ENCODE results near the gene ME3. TPM values are rescaled to one million over a fixed set of nuclear protein-coding genes. Genes with fewer than 3 reads are reported as not detected.
"Not testable (repeated sequence)": the region's sequence is repeated elsewhere in the genome, so short reads cannot be mapped to it uniquely, and the experiment has no call there.

The ME3 gene
- total RNA-seq, 1 donor from 2014 or later, result 10.8 TPM

DNA sequence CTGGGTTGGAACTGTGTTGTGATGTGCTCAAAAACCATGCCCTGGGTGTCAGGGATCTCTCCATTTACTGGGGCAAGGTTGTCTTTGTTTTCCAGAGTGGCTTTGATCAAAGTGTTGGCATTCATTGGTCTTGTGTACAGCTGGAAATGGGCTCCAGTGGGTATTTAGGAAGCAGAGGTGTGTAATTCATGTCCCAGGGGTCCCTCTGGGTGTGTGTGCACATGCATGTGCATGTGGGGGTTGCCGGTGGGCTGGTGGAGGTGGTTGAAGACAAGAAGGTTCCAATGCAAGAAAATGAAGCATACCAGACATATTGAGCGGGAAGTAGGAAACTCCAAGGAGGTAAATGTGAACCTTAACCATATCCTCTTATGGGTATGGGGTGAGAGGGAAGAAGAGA is 121.7 kb downstream of the ME3 start:
- H3K9me3 Mint-ChIP-seq (ENCODE audit: low read depth), result no peaks in the 10 kb centered on the region
- H3K27ac Mint-ChIP-seq (ENCODE audit: unreplicated experiment), result no peak overlapping the region

DNA sequence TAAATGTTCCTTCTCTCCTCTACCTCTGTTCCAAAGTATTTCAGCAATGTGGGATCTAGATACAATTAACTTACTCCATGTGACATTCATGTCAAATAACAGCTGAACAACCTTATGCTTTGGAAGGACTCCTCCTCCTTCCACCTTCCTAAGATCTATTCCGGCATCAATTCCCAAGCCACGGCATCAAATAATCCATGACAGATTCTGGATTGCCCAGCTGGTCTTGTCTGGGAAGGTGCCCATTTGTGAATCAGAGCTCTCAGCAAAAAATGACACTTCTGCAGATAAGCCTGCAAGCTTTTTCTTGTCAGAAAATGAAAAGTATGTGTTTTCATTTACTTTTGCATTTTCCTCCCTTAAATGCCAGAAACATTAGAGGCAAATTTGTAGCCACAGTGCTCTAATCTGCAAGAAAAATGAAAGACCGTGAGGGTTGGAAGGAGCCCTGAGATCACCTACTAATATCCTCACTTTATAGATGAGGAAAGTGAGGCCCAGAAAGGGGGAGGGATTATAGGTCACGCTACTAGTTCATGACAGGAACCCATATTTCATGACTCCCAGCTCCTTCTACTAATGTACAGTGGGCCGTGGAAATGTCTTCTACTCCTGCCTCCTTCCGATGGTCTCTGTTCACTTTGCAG is 124.0 kb downstream of the ME3 start:
- Mint-ChIP-seq H3K9me3 (ENCODE audit: low read depth) (no peaks in the 10 kb centered on the region), H3K27ac (ENCODE audit: unreplicated experiment) (peak overlapping the region; percentile 94), H3K36me3 (ENCODE audit: low read depth) (peaks cover 7% of the 10 kb centered on the region), H3K27me3 (ENCODE audit: low read depth) (no peaks in the 10 kb centered on the region), H3K4me3 (ENCODE audit: unreplicated experiment) (no peak overlapping the region), H3K4me1 (ENCODE audit: low read depth) (peaks cover 46% of the 10 kb centered on the region)
- TF ChIP-seq, protein P1, sequence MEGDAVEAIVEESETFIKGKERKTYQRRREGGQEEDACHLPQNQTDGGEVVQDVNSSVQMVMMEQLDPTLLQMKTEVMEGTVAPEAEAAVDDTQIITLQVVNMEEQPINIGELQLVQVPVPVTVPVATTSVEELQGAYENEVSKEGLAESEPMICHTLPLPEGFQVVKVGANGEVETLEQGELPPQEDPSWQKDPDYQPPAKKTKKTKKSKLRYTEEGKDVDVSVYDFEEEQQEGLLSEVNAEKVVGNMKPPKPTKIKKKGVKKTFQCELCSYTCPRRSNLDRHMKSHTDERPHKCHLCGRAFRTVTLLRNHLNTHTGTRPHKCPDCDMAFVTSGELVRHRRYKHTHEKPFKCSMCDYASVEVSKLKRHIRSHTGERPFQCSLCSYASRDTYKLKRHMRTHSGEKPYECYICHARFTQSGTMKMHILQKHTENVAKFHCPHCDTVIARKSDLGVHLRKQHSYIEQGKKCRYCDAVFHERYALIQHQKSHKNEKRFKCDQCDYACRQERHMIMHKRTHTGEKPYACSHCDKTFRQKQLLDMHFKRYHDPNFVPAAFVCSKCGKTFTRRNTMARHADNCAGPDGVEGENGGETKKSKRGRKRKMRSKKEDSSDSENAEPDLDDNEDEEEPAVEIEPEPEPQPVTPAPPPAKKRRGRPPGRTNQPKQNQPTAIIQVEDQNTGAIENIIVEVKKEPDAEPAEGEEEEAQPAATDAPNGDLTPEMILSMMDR (IDR thresholded peaks at IDR 0.05), result no peak
- no peak for DNase-seq (ENCODE audit: low spot score)

More for the DNA sequence above, 121.7 kb downstream of the ME3 start:
- Mint-ChIP-seq H3K27me3 (ENCODE audit: low read depth) (no peaks in the 10 kb centered on the region), H3K36me3 (ENCODE audit: low read depth) (peaks cover 6% of the 10 kb centered on the region), H3K4me1 (ENCODE audit: low read depth) (peaks cover 46% of the 10 kb centered on the region), H3K4me3 (ENCODE audit: unreplicated experiment) (no peak overlapping the region)
- TF ChIP-seq, protein P1 (IDR thresholded peaks at IDR 0.05), result no peak
- DNase-seq (ENCODE audit: low spot score), result no peak

DNA sequence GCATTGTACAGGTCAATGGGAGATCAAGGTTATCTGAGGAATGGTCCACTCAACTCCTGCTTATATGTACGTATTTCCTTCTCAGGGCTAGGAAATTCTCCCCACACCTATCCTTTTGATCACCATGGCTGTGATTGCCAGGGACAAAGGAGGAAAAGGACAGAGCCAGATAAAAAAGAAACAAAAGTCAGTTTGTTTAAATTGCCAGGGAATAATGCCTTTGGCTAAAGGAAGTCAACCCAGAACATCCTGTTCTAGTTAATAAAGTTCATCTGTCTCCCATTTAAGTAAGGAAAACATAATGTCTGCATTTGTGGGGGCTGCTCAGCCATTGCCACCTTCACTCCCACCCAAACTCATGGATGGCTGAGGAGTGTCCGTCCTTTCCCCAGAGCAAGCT is 124.7 kb downstream of the ME3 start:
- H3K9me3 Mint-ChIP-seq (ENCODE audit: low read depth), result peaks cover under 1% of the 10 kb centered on the region
- TF ChIP-seq, protein P1 (IDR thresholded peaks at IDR 0.05), result no peak
- peak overlapping the region; percentile 94 for H3K27ac Mint-ChIP-seq (ENCODE audit: unreplicated experiment)
- DNase-seq (ENCODE audit: low spot score), result no peak
- no peaks in the 10 kb centered on the region for H3K27me3 Mint-ChIP-seq (ENCODE audit: low read depth)
- H3K4me3 Mint-ChIP-seq (ENCODE audit: unreplicated experiment), result no peak overlapping the region
- H3K36me3 Mint-ChIP-seq (ENCODE audit: low read depth), result peaks cover 7% of the 10 kb centered on the region
- H3K4me1 Mint-ChIP-seq (ENCODE audit: low read depth), result peaks cover 49% of the 10 kb centered on the region

DNA sequence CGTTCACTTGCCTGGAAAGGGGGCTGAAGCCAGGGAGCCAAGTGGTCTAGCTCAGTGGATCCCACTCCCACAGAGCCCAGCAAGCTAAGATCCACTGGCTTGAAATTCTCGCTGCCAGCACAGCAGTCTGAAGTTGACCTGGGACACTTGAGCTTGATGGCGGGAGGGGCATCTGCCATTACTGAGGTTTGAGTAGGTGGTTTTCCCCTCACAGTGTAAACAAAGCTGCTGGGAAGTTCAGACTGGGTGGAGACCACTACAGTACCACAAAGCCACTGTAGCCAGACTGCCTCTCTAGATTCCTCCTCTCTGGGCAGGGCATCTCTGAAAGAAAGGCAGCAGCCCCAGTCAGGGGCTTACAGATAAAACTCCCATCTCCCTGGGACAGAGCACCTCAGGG is 131.1 kb downstream of the ME3 start:
- peaks cover 13% of the 10 kb centered on the region for H3K4me1 Mint-ChIP-seq (ENCODE audit: low read depth)
- not testable (repeated sequence) for H3K9me3 Mint-ChIP-seq (ENCODE audit: low read depth); H3K27me3 Mint-ChIP-seq (ENCODE audit: low read depth); H3K27ac Mint-ChIP-seq (ENCODE audit: unreplicated experiment); H3K36me3 Mint-ChIP-seq (ENCODE audit: low read depth); H3K4me3 Mint-ChIP-seq (ENCODE audit: unreplicated experiment); DNase-seq (ENCODE audit: low spot score)

DNA sequence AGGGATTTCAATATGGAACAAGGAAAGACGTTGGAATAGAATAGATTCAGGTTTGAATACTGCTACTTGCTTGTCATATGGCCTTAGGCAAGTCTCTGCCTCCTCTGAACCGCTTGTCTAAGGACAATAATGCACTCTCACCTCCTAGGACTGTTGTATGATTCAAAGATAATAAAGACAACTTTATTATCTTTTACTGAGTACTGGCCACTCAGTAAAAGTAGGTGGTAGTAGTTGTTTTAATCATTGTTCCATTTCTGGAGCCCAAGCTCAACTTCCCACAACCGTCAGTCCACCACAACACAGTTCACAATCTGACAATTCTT is 134.2 kb downstream of the ME3 start:
- DNase-seq (ENCODE audit: low spot score), result no peak
- peaks cover 6% of the 10 kb centered on the region for H3K9me3 Mint-ChIP-seq (ENCODE audit: low read depth)
- H3K27me3 Mint-ChIP-seq (ENCODE audit: low read depth), result no peaks in the 10 kb centered on the region
- no peak overlapping the region for H3K27ac Mint-ChIP-seq (ENCODE audit: unreplicated experiment)
- peaks cover 2% of the 10 kb centered on the region for H3K36me3 Mint-ChIP-seq (ENCODE audit: low read depth)
- H3K4me1 Mint-ChIP-seq (ENCODE audit: low read depth), result peaks cover 6% of the 10 kb centered on the region
- TF ChIP-seq, protein P1 (IDR thresholded peaks at IDR 0.05), result no peak
- no peak overlapping the region for H3K4me3 Mint-ChIP-seq (ENCODE audit: unreplicated experiment)

DNA sequence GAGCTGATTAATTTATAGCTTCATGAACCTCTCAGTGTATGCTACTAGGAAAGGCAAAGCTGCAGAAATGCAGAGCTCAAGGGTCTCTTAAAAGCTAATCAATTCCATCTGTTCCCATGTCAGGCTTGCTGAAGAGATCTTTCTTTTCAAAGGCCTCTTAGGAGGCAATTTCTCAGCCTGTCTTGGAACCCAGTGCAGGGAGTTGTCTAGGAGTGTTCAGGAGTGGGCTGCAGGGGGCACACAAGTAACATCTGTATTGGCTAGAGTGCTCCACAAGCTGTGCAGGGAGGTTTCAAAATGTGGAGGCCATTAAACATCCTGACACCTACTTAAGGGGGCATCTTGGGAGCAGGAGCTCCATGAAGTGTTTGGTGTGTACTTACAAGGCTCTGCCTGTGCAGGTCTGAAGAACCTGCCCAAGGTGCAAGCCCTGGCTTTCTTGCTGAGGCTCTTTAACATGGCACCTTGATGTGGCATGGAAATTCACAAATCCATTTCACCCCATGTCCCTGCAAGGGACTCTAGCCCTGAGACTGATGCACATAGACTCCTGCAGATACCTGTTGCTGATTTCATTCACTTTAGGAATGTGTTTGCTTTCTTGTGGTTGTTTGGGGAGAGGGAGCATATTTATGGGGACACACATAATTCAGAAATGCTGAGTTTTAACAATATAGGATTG is 134.7 kb downstream of the ME3 start:
- DNase-seq (ENCODE audit: low spot score), result no peak
- H3K27me3 Mint-ChIP-seq (ENCODE audit: low read depth), result no peaks in the 10 kb centered on the region
- no peak overlapping the region for H3K27ac Mint-ChIP-seq (ENCODE audit: unreplicated experiment)
- H3K36me3 Mint-ChIP-seq (ENCODE audit: low read depth), result peaks cover 2% of the 10 kb centered on the region
- peaks cover 5% of the 10 kb centered on the region for H3K9me3 Mint-ChIP-seq (ENCODE audit: low read depth)
- no peak overlapping the region for H3K4me3 Mint-ChIP-seq (ENCODE audit: unreplicated experiment)
- H3K4me1 Mint-ChIP-seq (ENCODE audit: low read depth), result peaks cover 5% of the 10 kb centered on the region
- TF ChIP-seq, protein P1 (IDR thresholded peaks at IDR 0.05), result peak; percentile 65

Measured in chondrocyte (in vitro differentiated cells).